IMR-90 (cell line): ENCODE data around the gene PAFAH1B2. TPM values are rescaled to one million over a fixed set of nuclear protein-coding genes. Genes with fewer than 3 reads are reported as not detected.

Experiments used
- ATAC-seq: fragments of 200-7000 bp; cut with Tn5 transposase; 2 replicates; pipeline ENCODE4 v1.9.1; 2020; ENCODE audit warnings: low read depth, mild to moderate bottlenecking, moderate library complexity
- BruUV-seq: library from RNA; stranded (reverse); fragments of 400-500 nt; replicated peaks from 2 replicates; lab custom pipeline; 2021; lab: Mats Ljungman, UMichigan
- CTCF ChIA-PET: fragments of 300-600 bp; formaldehyde crosslinking; extraction: SDS; loops from one replicate; lab custom pipeline; 2021; ENCODE audit warnings: antibody characterized with exemption; lab: Yijun Ruan, JAX
- POLR2A ChIA-PET: fragments of 300-600 bp; sonication (Branson Sonifier 250); formaldehyde crosslinking; loops from one replicate; lab custom pipeline; 2022; ENCODE audit warnings: antibody characterized with exemption; ENCODE audit not compliant: unreplicated experiment; lab: Charles Lee
- DNase-seq: peaks from one replicate; pipeline ENCODE4 v3.0.0; 2013
- H2AFZ ChIP-seq: replicated peaks from 2 replicates; pipeline ENCODE3; 2013; ENCODE audit warnings: low read length, mild to moderate bottlenecking; ENCODE audit not compliant: poor library complexity
- H2AK5ac ChIP-seq: 2 replicates; pipeline ENCODE4 v1.6.1; 2013; ENCODE audit warnings: low read depth, low read length, inconsistent platforms
- H2AK9ac ChIP-seq: replicated peaks from 2 replicates; pipeline ENCODE3; 2013; ENCODE audit warnings: mild to moderate bottlenecking, low read depth, low read length, moderate library complexity; ENCODE audit not compliant: poor library complexity
- H2BK120ac ChIP-seq: 2 replicates; pipeline ENCODE4 v1.6.1; 2013; ENCODE audit warnings: low read depth, low read length, inconsistent platforms
- H2BK15ac ChIP-seq: 3 replicates; pipeline ENCODE4 v1.6.1; 2013; ENCODE audit warnings: low read depth, low read length, inconsistent platforms
- H2BK20ac ChIP-seq: 2 replicates; pipeline ENCODE4 v1.6.1; 2013; ENCODE audit warnings: low read depth, mild to moderate bottlenecking, inconsistent platforms, low read length, moderate library complexity
- H2BK5ac ChIP-seq: 2 replicates; pipeline ENCODE4 v1.6.1; 2013; ENCODE audit warnings: mild to moderate bottlenecking, low read depth, low read length, inconsistent platforms; ENCODE audit not compliant: poor library complexity, severe bottlenecking
- H3K14ac ChIP-seq: replicated peaks from 2 replicates; pipeline ENCODE4 v1.6.1; 2013; ENCODE audit warnings: low read depth, low read length, inconsistent platforms
- H3K18ac ChIP-seq: 2 replicates; pipeline ENCODE4 v1.6.1; 2013; ENCODE audit warnings: low read depth, low read length, control low read depth
- H3K23ac ChIP-seq: 2 replicates; pipeline ENCODE4 v1.6.1; 2013; ENCODE audit warnings: low read depth, low read length, inconsistent platforms
- H3K27ac ChIP-seq: 2 replicates; pipeline ENCODE4 v1.5.1; 2013; ENCODE audit warnings: mild to moderate bottlenecking, control low read depth, low read length; ENCODE audit not compliant: insufficient read depth
- H3K27me3 ChIP-seq: 2 replicates; pipeline ENCODE4 v1.6.1; 2013; ENCODE audit warnings: low read length; ENCODE audit not compliant: control insufficient read depth, insufficient read depth
- H3K36me3 ChIP-seq: 2 replicates; pipeline ENCODE4 v1.6.1; 2013; ENCODE audit warnings: low read length, mixed read lengths; ENCODE audit not compliant: control insufficient read depth, insufficient read depth
- H3K4ac ChIP-seq: 2 replicates; pipeline ENCODE4 v1.6.1; 2013; ENCODE audit warnings: low read depth, low read length, inconsistent platforms
- H3K4me1 ChIP-seq: 2 replicates; pipeline ENCODE4 v1.6.1; 2013; ENCODE audit warnings: low read length, mixed read lengths; ENCODE audit not compliant: control insufficient read depth, insufficient read depth
- H3K4me2 ChIP-seq: 2 replicates; pipeline ENCODE4 v1.6.1; 2013; ENCODE audit warnings: low read depth, mild to moderate bottlenecking, control low read depth, low read length, moderate library complexity
- H3K4me3 ChIP-seq: 2 replicates; pipeline ENCODE4 v1.5.1; 2013; ENCODE audit warnings: low read depth, mild to moderate bottlenecking, control low read depth, low read length, moderate library complexity; ENCODE audit not compliant: insufficient read depth
- H3K56ac ChIP-seq: 2 replicates; pipeline ENCODE4 v1.6.1; 2013; ENCODE audit warnings: low read length, inconsistent platforms; ENCODE audit not compliant: insufficient read depth; ENCODE audit errors: extremely low read depth
- H3K79me1 ChIP-seq, 2 experiments: 2 replicates each; pipeline ENCODE4 v1.6.1; 2013; ENCODE audit warnings: low read length in 2 of 2, inconsistent platforms in 1 of 2, low read depth in 1 of 2
- H3K9ac ChIP-seq: 2 replicates; pipeline ENCODE4 v1.6.1; 2013; ENCODE audit warnings: low read depth, low read length, control low read depth
- H3K9me1 ChIP-seq: 2 replicates; pipeline ENCODE4 v1.6.1; 2013; ENCODE audit warnings: low read length, inconsistent platforms; ENCODE audit not compliant: insufficient read depth
- H3K9me3 ChIP-seq: 2 replicates; pipeline ENCODE4 v1.6.1; 2013; ENCODE audit warnings: low read length; ENCODE audit not compliant: control insufficient read depth, insufficient read depth
- H4K20me1 ChIP-seq: 2 replicates; pipeline ENCODE4 v1.6.1; 2013; ENCODE audit warnings: low read length, inconsistent platforms; ENCODE audit not compliant: insufficient read depth
- H4K5ac ChIP-seq: 2 replicates; pipeline ENCODE4 v1.6.1; 2013; ENCODE audit warnings: mild to moderate bottlenecking, low read depth, low read length, control low read depth
- H4K8ac ChIP-seq, 2 experiments: 2 replicates each; pipeline ENCODE4 v1.6.1; 2013; ENCODE audit warnings: low read depth in 2 of 2, low read length in 2 of 2, control low read depth in 1 of 2, inconsistent platforms in 1 of 2
- H4K91ac ChIP-seq: 2 replicates; pipeline ENCODE4 v1.6.1; 2013; ENCODE audit warnings: low read depth, low read length, inconsistent platforms; ENCODE audit not compliant: insufficient read depth
- BHLHE40 ChIP-seq: fragments of 150-350 bp; IDR thresholded peaks from 2 replicates; pipeline ENCODE4 v1.6.1; 2016; ENCODE audit warnings: mild to moderate bottlenecking, low read depth, low read length
- CEBPB ChIP-seq: IDR thresholded peaks from 2 replicates; pipeline ENCODE4 v1.6.1; 2012; ENCODE audit warnings: low read depth, low read length, improper control_type of control experiment
- CHD1 ChIP-seq: IDR thresholded peaks from 2 replicates; pipeline ENCODE4 v1.6.1; 2012; ENCODE audit warnings: low read depth, low read length, improper control_type of control experiment
- CTCF ChIP-seq: conservative IDR thresholded peaks from 2 replicates; pipeline ENCODE4 v1.5.1; 2012; ENCODE audit warnings: mild to moderate bottlenecking, low read depth, low read length, improper control_type of control experiment
- FOS ChIP-seq: fragments of 150-350 bp; IDR thresholded peaks from 2 replicates; pipeline ENCODE4 v1.6.1; 2016; ENCODE audit warnings: low read depth, low read length
- MAFK ChIP-seq: IDR thresholded peaks from 2 replicates; pipeline ENCODE4 v1.6.1; 2012; ENCODE audit warnings: low read depth, low read length, improper control_type of control experiment
- MAZ ChIP-seq: IDR thresholded peaks from 2 replicates; pipeline ENCODE4 v1.6.1; 2012; ENCODE audit warnings: low read depth, mild to moderate bottlenecking, low read length, improper control_type of control experiment, moderate library complexity, borderline replicate concordance
- MXI1 ChIP-seq: IDR thresholded peaks from 2 replicates; pipeline ENCODE4 v1.6.1; 2012; ENCODE audit warnings: low read depth, mild to moderate bottlenecking, low read length, moderate library complexity, borderline replicate concordance
- NFE2L2 ChIP-seq: fragments of 150-350 bp; IDR thresholded peaks from 2 replicates; pipeline ENCODE4 v1.6.1; 2016; ENCODE audit warnings: low read depth, mild to moderate bottlenecking, low read length
- POLR2A ChIP-seq: IDR thresholded peaks from 2 replicates; pipeline ENCODE4 v1.6.1; 2012; ENCODE audit warnings: mild to moderate bottlenecking, low read depth, low read length
- RAD21 ChIP-seq: IDR thresholded peaks from 2 replicates; pipeline ENCODE4 v1.6.1; 2012; ENCODE audit warnings: low read length, improper control_type of control experiment
- RCOR1 ChIP-seq: IDR thresholded peaks from 2 replicates; pipeline ENCODE4 v1.6.1; 2012; ENCODE audit warnings: mild to moderate bottlenecking, low read length, improper control_type of control experiment; ENCODE audit not compliant: insufficient replicate concordance
- RFX5 ChIP-seq: IDR thresholded peaks from 2 replicates; pipeline ENCODE4 v1.8.0; 2012; ENCODE audit warnings: low read depth, mild to moderate bottlenecking, low read length, moderate library complexity
- SMC3 ChIP-seq: fragments of 150-350 bp; IDR thresholded peaks from 2 replicates; pipeline ENCODE4 v1.6.1; 2016; ENCODE audit warnings: low read depth, mild to moderate bottlenecking, antibody characterized with exemption, low read length, moderate library complexity
- USF2 ChIP-seq: fragments of 150-350 bp; IDR thresholded peaks from 2 replicates; pipeline ENCODE4 v1.6.1; 2017; ENCODE audit warnings: mild to moderate bottlenecking, antibody characterized with exemption, low read length, low read depth
- WGBS, 2 experiments: methylation state at CpG; one replicate each; pipeline versions ENCODE4 v1.1.5 to v1.1.7; 2013; ENCODE audit warnings: missing lambda C conversion rate in 2 of 2; ENCODE audit not compliant: insufficient read length in 1 of 2; ENCODE audit errors: extremely low coverage in 2 of 2; 5-methylcytosine and 5-hydroxymethylcytosine counted together
- dilution Hi-C: fragments of 300-500 bp; cut with HindIII; formaldehyde crosslinking; loops from one replicate; pipeline ENCODE4 v1.14.3; 2018; ENCODE audit warnings: low sequenced_read_pairs; ENCODE audit not compliant: unreplicated experiment
- in situ Hi-C: fragments of 300-500 bp; cut with MboI; formaldehyde crosslinking; loops from 3 replicates; pipeline ENCODE4 v1.14.3; 2019; ENCODE audit warnings: low sequenced_read_pairs, inconsistent platforms, mixed read lengths
- intact Hi-C: fragments of 100-400 bp; cut with micrococcal nuclease; formaldehyde crosslinking; loops from 2 replicates; pipeline ENCODE4 v1.10.0; 2022
- polyA plus RNA-seq, 3 experiments: library from polyadenylated mRNA; depleted of rRNA; stranded (reverse); fragments of >200 nt; gene quantifications; 2 replicates each; pipeline ENCODE4 v1.2.3, GENCODE V29; 2012; ENCODE audit warnings: low replicate concordance in 1 of 3
- total RNA-seq: library from RNA; depleted of rRNA; stranded (reverse); fragments of >200 nt; gene quantifications from 2 replicates; pipeline ENCODE4 v1.2.3, GENCODE V29; 2012

PAFAH1B2 gene
- total and polyA plus RNA-seq, 2 of the 4 experiments (the other 2 are of a cell fraction): 29.8 to 280 TPM

DNA sequence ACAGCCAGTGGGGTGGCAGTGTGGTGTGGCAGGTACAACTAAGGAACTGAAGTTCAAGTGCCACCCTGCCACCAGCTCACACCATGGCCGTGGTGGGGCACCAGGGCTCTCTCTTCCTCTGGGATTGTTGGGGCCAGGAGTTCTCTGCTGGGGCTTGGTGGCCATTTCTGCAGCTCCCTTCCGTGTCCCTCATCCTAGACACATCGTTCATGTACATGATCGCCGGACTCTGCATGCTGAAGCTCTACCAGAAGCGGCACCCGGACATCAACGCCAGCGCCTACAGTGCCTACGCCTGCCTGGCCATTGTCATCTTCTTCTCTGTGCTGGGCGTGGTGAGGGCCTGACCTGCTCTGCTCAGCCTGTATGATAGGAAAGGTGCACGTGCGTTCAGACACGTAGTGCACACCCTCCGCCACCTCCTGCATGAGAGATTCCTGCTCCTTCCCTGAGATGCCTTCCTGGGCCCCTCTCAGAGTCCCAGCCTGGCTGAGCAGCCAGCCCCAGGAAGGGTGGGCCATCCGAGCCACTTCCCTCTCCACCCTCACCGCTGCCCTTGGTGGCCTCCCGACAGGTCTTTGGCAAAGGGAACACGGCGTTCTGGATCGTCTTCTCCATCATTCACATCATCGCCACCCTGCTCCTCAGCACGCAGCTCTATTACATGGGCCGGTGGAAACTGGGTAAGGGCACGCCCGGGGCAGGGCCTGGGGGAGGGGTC is 47.8 kb downstream of the PAFAH1B2 start:
- H4K20me1 ChIP-seq: no peaks in the 10 kb centered on the region
- no TSS peak for BruUV-seq
- no peak overlapping the region for H4K91ac ChIP-seq
- no peak overlapping the region for H2AK5ac ChIP-seq
- dilution Hi-C loops (no loop called here), in situ Hi-C loops (no loop called here), intact Hi-C loops (no loop called here)
- H3K56ac ChIP-seq: no peak overlapping the region
- H2AFZ ChIP-seq: no peak overlapping the region
- ATAC-seq (no peak), DNase-seq (no peak)
- no peak overlapping the region for H2BK15ac ChIP-seq
- TF ChIP-seq NFE2L2: no peak
- TF ChIP-seq POLR2A: no peak
- TF ChIP-seq SMC3: no peak
- TF ChIP-seq RFX5: no peak
- TF ChIP-seq MXI1: no peak
- TF ChIP-seq CHD1: no peak
- TF ChIP-seq USF2: no peak
- TF ChIP-seq CTCF: no peak
- no peak for TF ChIP-seq CEBPB
- TF ChIP-seq RCOR1: no peak
- no peak for TF ChIP-seq MAZ
- TF ChIP-seq BHLHE40: no peak
- TF ChIP-seq FOS: no peak
- TF ChIP-seq MAFK: no peak
- no peak for TF ChIP-seq RAD21
- no peaks in the 10 kb centered on the region for H3K9me3 ChIP-seq
- ChIA-PET CTCF (interaction anchor here (0.5 kb wide), 1 partner anchor 22 kb away, joined by 5 read pairs; no protein-coding TSS in a partner anchor), POLR2A (no interaction called here)
- WGBS, 2 experiments: 100% methylated on average over 9 of the region's 26 CpGs; no CpG with 5 or more reads in 1 of the 2 experiments
- H3K79me1 ChIP-seq: peaks cover 0 to 3% of the 10 kb centered on the region in 2 experiments; a peak in 2 of 4 replicates
- peaks cover 4% of the 10 kb centered on the region; the same call in 1 of the 2 replicates for H3K9me1 ChIP-seq
- no peak overlapping the region for H4K5ac ChIP-seq
- H2BK5ac ChIP-seq: no peak overlapping the region
- no peak overlapping the region for H3K14ac ChIP-seq
- H3K4me2 ChIP-seq: no peak overlapping the region
- H3K9ac ChIP-seq: no peak overlapping the region
- no peak overlapping the region for H3K23ac ChIP-seq
- H2BK20ac ChIP-seq: no peak overlapping the region
- no peak overlapping the region for H3K4me3 ChIP-seq
- no peaks in the 10 kb centered on the region for H3K4me1 ChIP-seq
- H3K27ac ChIP-seq: no peak overlapping the region
- peaks cover 66% of the 10 kb centered on the region for H3K36me3 ChIP-seq
- no peak overlapping the region for H2BK120ac ChIP-seq
- no peaks in the 10 kb centered on the region for H3K27me3 ChIP-seq
- no peak overlapping the region for H3K18ac ChIP-seq
- no peak overlapping the region for H2AK9ac ChIP-seq
- H4K8ac ChIP-seq: no peak overlapping the region
- H3K4ac ChIP-seq: no peak overlapping the region
